A549 treated with CORT108297 at 1 μM for 4 hours (cell line): Measurements from ENCODE around the gene LYG1. TPM values are rescaled to one million over a fixed set of nuclear protein-coding genes. Genes with fewer than 3 reads are reported as not detected.

Experiments
- total RNA-seq: library from RNA; stranded (reverse); fragments of 200-300 nt; extraction: Qiagen RNA extraction; gene quantifications from 5 replicates; pipeline ENCODE4 v1.2.3, GENCODE V29; 2022

LYG1 gene
- total RNA-seq, result 0.82 to 2.2 TPM (median 1.4 TPM) in 5 replicates

GRCh38 chr2:99301097-99301496 is at the start of gene LYG1:
TSS of gene LYG1 (minus strand) at chr2:99301197. CDS start at chr2:99295670, 5,527 bp downstream.

DNA sequence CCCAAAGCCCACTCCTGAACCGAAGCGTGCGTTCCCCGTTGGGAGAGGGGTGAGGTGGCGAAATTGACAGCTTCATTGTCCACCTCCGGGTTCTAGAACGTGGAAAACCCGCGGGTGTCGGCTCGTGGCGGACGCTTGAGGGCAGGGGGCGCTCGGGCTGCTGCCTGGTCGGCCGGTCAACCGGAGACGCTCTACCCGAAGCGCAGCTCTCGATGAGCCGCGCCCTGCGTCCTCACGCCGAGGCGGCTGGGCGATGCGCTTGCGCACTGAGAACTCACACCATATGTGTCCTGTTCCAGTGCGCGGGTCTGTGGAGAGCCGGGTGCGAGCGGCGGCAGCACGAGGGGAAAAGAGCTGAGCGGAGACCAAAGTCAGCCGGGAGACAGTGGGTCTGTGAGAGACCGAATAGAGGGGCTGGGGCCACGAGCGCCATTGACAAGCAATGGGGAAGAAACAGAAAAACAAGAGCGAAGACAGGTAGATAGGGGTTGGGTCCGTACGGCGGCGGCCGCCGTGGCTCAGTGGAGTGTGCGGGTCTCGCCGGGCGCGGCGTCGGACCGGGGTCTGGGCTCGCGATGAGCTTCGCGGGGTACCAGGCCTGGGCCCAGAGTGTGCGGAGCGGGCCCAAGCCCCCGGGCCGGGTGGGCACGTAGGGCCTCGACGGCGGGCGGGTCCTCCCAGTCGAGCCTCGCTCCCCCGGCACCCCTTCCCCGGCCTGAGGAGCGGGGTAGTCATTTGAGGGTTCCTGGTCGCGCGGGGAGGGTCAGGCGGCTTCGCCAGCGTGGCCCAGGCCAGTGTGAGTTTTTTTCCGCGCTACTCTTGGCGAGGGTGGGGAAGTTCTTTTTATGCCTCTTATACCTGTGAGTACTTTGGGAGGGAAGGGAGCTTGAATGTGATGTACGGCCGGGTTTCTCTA is 36.4 kb upstream of the LYG1 start, which contains the start of gene EIF5B:
TSS of gene EIF5B (plus strand) at position 277 of the 916 bp plus-strand sequence. CDS start at position 443, 166 bp downstream.

DNA sequence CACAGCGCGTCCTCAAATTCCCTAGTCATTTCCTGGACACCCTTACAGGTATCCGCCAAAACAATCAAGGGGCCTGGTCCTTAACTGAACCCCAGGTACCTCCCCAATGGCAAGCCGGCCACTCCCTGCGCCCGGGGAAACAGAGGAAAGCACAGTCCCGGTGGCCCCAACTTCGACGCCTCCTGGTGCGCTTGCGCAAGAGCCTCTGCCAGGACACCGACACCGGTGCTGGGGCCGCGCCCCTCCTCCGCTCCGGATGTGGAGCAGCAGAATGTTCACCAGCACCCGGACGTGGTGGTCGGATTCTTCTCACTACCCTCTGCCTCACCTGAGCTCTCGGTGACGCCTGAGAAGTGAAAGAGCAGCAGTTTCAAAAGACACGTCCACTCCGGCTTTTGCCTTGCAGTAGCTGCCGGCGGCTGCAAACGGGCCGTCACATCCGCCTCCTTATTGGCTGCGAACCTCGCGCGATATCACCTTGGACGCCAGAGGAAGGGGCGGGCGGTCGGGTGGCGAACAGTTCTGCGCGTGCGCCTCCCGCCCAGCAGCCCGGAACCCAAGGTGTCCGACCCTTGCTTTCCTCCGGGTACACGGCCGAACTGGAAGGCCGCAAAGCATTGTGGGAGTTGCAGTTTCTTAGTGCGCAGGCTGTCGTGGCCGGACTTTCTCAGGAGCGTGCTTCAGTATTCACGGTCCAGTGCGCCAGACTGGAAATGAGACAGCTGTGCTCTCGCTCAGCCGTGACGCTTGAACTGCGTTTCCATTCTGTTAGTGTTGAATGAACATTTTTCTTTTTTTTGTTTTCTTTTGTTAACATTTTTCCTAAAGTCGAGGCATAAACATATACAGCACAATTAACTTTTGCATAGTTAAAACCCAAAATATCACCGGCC is 35.2 kb upstream of the LYG1 start, which contains the start of gene TXNDC9:
TSS of gene TXNDC9 (minus strand) at position 423 of the 893 bp plus-strand sequence. CDS start 3,123 bp downstream, outside the sequence.

GRCh38 chr2:99255491-99256318 is 45.3 kb downstream of the LYG1 start, which contains the start of gene LYG2:
TSS of gene LYG2 (minus strand) at chr2:99255666. CDS start at chr2:99254260, 1,406 bp downstream.

Other genes with a start within 250 kb of the LYG1 start
- gene C2orf15, start 159.5 kb downstream of the LYG1 start, total RNA-seq, result 0.39 to 0.95 TPM (median 0.54 TPM) in 5 replicates
- 1.8 to 5.3 TPM (median 4.6 TPM) in 5 replicates for gene TSGA10, start 146.3 kb downstream of the LYG1 start, total RNA-seq
- gene LIPT1, start 146.2 kb downstream of the LYG1 start, total RNA-seq, result 3.2 to 3.8 TPM (median 3.7 TPM) in 5 replicates
- gene MITD1, start 120.1 kb downstream of the LYG1 start, total RNA-seq, result 24.0 to 35.8 TPM (median 26.7 TPM) in 5 replicates
- gene MRPL30, start 120.0 kb downstream of the LYG1 start, total RNA-seq, result 31.6 to 70.5 TPM (median 32.1 TPM) in 5 replicates
- gene LYG2, start 45.5 kb downstream of the LYG1 start, total RNA-seq, result not detected in 5 replicates
- gene TXNDC9, start 35.1 kb upstream of the LYG1 start, total RNA-seq, result 37.8 to 55.6 TPM (median 39.8 TPM) in 5 replicates
- gene EIF5B, start 36.2 kb upstream of the LYG1 start, total RNA-seq, result 55.0 to 81.0 TPM (median 55.7 TPM) in 5 replicates
- gene REV1, start 188.8 kb upstream of the LYG1 start, total RNA-seq, result 8.8 to 11.9 TPM (median 10.7 TPM) in 5 replicates